Fibroblast of lung (primary cell): ENCODE results near the gene SMCO3. TPM values are rescaled to one million over a fixed set of nuclear protein-coding genes. Genes with fewer than 3 reads are reported as not detected.

Source experiments
- DNase-seq, 2 donors: peaks; one replicate each; pipeline versions ENCODE4 v3.0.0 to v3.0.0-alpha.2; 2010; ENCODE audit warnings: low read depth in 2 of 2
- H2AFZ ChIP-seq: 2 replicates; pipeline ENCODE4 v1.5.1; 2012; ENCODE audit warnings: low read length, control low read depth, inconsistent platforms
- H3K27ac ChIP-seq: 2 replicates; pipeline ENCODE4 v1.5.1; 2011; ENCODE audit warnings: low read length, control low read depth; ENCODE audit not compliant: insufficient read depth
- H3K27me3 ChIP-seq: 2 replicates; pipeline ENCODE4 v1.5.1; 2011; ENCODE audit warnings: mild to moderate bottlenecking, low read length; ENCODE audit not compliant: control insufficient read depth, insufficient read depth
- H3K36me3 ChIP-seq: 2 replicates; pipeline ENCODE4 v1.5.1; 2011; ENCODE audit warnings: low read length; ENCODE audit not compliant: control insufficient read depth, insufficient read depth
- H3K4me1 ChIP-seq: 2 replicates; pipeline ENCODE4 v1.5.1; 2011; ENCODE audit warnings: low read length; ENCODE audit not compliant: control insufficient read depth, insufficient read depth; ENCODE audit errors: extremely low read depth
- H3K4me2 ChIP-seq: 2 replicates; pipeline ENCODE4 v1.5.1; 2011; ENCODE audit warnings: low read length, control low read depth; ENCODE audit not compliant: insufficient read depth; ENCODE audit errors: extremely low read depth
- H3K4me3 ChIP-seq, 4 experiments: fragments of 200-600 bp in 1 of 4; sonication (generic) in 1 of 4; replicated peaks in 1 of 4; 2 replicates each; pipeline ENCODE4 v1.5.1; 2011 to 2016; ENCODE audit warnings: low read length in 4 of 4, low read depth in 3 of 4, mild to moderate bottlenecking in 3 of 4, control low read depth in 2 of 4, inconsistent platforms in 1 of 4, mixed read lengths in 1 of 4; ENCODE audit not compliant: insufficient read depth in 1 of 4; ENCODE audit errors: control extremely low read depth in 1 of 4
- H3K79me2 ChIP-seq: 2 replicates; pipeline ENCODE4 v1.5.1; 2012; ENCODE audit warnings: mild to moderate bottlenecking, low read length, inconsistent platforms; ENCODE audit not compliant: control insufficient read depth, insufficient read depth
- H3K9ac ChIP-seq: 2 replicates; pipeline ENCODE4 v1.5.1; 2011; ENCODE audit warnings: mild to moderate bottlenecking, low read length, control low read depth; ENCODE audit not compliant: insufficient read depth
- H3K9me3 ChIP-seq: 2 replicates; pipeline ENCODE4 v1.5.1; 2012; ENCODE audit warnings: low read depth, low read length; ENCODE audit not compliant: control insufficient read depth, insufficient read depth
- H4K20me1 ChIP-seq: 2 replicates; pipeline ENCODE4 v1.5.1; 2011; ENCODE audit warnings: low read length; ENCODE audit not compliant: control insufficient read depth, insufficient read depth; ENCODE audit errors: extremely low read depth
- EZH2 ChIP-seq: IDR thresholded peaks from 2 replicates; pipeline ENCODE4 v1.5.1; 2012; ENCODE audit warnings: low read length, control low read depth, mild to moderate bottlenecking; ENCODE audit errors: missing control alignments
- polyA plus RNA-seq, 2 donors: library from polyadenylated mRNA; depleted of rRNA in 1 of 2; stranded (reverse) in 1 of 2; unstranded in 1 of 2; fragments of >200 nt; gene quantifications; 2 replicates each; pipeline ENCODE4 v1.2.1, GENCODE V29; 2011 to 2012; ENCODE audit warnings: missing spikeins in 1 of 2
- total RNA-seq: library from RNA; depleted of rRNA; stranded (reverse); fragments of >200 nt; gene quantifications from 2 replicates; pipeline ENCODE4 v1.2.1, GENCODE V29; 2014
- TF ChIP-seq, protein P1 (sequence below), 2 donors: IDR thresholded peaks in 1 of 2; conservative IDR thresholded peaks in 1 of 2; 1 replicate in 1 of 2; 2 replicates in 1 of 2; pipeline ENCODE4 v1.5.1; 2011 to 2012; ENCODE audit warnings: low read length in 2 of 2, control low read depth in 1 of 2, inconsistent platforms in 1 of 2, low read depth in 1 of 2, mild to moderate bottlenecking in 1 of 2

The SMCO3 gene
- total and polyA plus RNA-seq, 2 donors (not counting 1 experiment from before 2014, with no cell fraction given): 0.16 to 0.17 TPM

DNA sequence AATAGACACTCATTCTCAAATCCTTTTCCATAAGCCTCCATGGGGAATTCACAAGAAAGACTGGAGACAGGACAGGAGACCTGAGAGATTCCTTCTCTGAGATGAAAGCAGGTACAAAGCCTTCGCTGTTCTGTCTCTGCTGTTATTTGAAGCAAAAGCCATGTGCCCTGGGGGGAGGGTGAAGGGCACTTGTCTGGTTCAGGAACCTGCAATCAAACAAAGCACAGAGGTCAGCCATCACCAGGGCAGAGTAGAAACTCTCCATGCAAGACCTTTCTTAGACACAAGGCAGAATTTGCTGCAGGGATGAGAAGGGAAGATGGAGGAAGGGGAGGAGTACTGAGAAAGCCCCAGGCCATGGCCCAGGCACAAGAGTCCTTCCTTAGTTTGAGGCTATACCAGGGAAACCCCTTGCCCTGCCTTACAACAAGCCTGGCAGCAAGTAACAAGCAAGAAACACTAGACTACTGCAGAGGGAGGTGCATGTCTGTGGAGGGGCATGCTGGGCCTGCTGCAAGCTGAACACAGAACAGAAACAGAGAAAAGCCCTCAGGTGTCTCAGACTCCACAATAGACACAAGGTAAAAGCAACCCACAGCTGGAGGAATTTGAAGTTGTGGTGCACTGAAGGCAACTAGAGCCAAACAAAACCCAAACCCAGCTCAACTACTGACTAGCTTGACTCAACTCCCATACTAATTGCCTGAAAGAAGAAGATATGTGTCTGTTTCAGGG lies 37.1 kb upstream of the SMCO3 start:
- Histone ChIP-seq H3K4me3 (no peak overlapping the region), H3K4me1 (peaks cover 2% of the 10 kb centered on the region), H2AFZ (no peak overlapping the region), H4K20me1 (no peaks in the 10 kb centered on the region), H3K4me2 (no peak overlapping the region), H3K79me2 (no peaks in the 10 kb centered on the region), H3K9me3 (no peaks in the 10 kb centered on the region), H3K27ac (no peak overlapping the region), H3K27me3 (no peaks in the 10 kb centered on the region), H3K36me3 (no peaks in the 10 kb centered on the region), H3K9ac (no peak overlapping the region)
- TF ChIP-seq, protein P1, sequence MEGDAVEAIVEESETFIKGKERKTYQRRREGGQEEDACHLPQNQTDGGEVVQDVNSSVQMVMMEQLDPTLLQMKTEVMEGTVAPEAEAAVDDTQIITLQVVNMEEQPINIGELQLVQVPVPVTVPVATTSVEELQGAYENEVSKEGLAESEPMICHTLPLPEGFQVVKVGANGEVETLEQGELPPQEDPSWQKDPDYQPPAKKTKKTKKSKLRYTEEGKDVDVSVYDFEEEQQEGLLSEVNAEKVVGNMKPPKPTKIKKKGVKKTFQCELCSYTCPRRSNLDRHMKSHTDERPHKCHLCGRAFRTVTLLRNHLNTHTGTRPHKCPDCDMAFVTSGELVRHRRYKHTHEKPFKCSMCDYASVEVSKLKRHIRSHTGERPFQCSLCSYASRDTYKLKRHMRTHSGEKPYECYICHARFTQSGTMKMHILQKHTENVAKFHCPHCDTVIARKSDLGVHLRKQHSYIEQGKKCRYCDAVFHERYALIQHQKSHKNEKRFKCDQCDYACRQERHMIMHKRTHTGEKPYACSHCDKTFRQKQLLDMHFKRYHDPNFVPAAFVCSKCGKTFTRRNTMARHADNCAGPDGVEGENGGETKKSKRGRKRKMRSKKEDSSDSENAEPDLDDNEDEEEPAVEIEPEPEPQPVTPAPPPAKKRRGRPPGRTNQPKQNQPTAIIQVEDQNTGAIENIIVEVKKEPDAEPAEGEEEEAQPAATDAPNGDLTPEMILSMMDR (conservative IDR thresholded peaks at IDR 0.05 in 1 of 2, IDR thresholded peaks at IDR 0.05 in 1 of 2; ENCODE audit: low read depth in 1 of 2, low read length in 2 of 2): no peak
- TF ChIP-seq EZH2: no peak
- DNase-seq: no peak

DNA sequence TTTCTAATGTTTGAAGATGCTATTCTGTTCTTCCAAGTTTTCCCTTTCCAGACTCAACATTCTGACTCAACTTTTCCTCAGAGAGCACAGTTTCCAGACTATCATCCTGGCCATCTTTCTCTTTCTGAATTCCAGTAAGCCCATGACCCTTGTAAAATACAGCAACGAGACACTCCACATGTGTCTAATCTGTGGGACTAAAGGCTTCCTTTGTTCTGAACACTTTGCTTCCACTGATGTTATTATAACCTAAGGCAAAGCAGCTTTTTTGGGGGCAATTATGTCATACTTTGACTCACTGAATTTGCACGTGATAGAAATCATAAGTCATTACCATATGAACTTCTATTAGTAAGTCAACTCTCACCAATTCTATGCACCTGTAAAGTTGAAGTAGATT lies 35.7 kb upstream of the SMCO3 start:
- H3K27me3 ChIP-seq: no peaks in the 10 kb centered on the region
- no peak overlapping the region for H3K9ac ChIP-seq
- peaks cover 2% of the 10 kb centered on the region for H3K4me1 ChIP-seq
- H3K4me2 ChIP-seq: no peak overlapping the region
- H3K27ac ChIP-seq: no peak overlapping the region
- H3K4me3 ChIP-seq: no peak overlapping the region
- H3K9me3 ChIP-seq: no peaks in the 10 kb centered on the region
- H3K36me3 ChIP-seq: no peaks in the 10 kb centered on the region
- TF ChIP-seq, protein P1 (conservative IDR thresholded peaks at IDR 0.05 in 1 of 2, IDR thresholded peaks at IDR 0.05 in 1 of 2; ENCODE audit: low read depth in 1 of 2, low read length in 2 of 2): no peak
- no peak for TF ChIP-seq EZH2
- H3K79me2 ChIP-seq: no peaks in the 10 kb centered on the region
- no peak overlapping the region for H2AFZ ChIP-seq
- no peaks in the 10 kb centered on the region for H4K20me1 ChIP-seq
- DNase-seq: peak; percentile 30 to 95

DNA sequence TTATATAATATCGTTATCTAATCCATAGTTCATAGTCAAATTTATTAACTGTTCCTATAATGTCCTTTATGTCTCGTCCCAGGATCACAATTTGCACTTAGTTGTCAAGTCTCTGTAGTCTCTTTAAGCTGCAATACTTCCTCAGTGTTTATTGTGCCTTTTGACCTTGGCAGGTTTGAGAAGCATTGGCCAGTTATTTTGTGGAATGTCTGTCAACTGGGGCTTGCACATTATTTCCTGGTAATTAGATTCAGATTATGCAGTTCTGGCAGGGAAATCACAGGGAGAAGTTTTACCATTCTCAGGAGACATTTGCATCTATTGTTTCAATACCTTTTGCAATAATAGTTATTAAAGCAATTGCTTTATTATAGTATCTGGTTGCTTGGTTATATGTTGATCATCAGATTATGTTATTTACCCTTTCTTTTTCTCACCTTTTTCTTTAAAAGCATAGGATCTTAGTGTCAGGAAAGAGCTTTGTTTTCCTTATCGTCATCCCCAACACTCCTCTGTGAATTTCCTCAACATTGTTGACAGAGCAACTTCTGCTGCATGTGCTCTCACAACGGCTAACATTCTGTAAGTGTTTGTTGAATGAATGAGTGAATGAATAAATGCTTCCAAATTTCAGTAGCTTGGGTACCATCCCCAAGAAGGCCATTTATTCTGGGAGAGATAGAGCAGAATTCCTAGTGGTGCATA lies 33.0 kb upstream of the SMCO3 start:
- no peak overlapping the region for H3K9ac ChIP-seq
- H4K20me1 ChIP-seq: no peaks in the 10 kb centered on the region
- no peaks in the 10 kb centered on the region for H3K79me2 ChIP-seq
- no peaks in the 10 kb centered on the region for H3K36me3 ChIP-seq
- peak in 1 of 2 donors; percentile 73 for DNase-seq
- no peak overlapping the region for H3K4me3 ChIP-seq
- H2AFZ ChIP-seq: no peak overlapping the region
- no peak overlapping the region for H3K27ac ChIP-seq
- peaks cover 2% of the 10 kb centered on the region for H3K4me1 ChIP-seq
- H3K27me3 ChIP-seq: no peaks in the 10 kb centered on the region
- no peak overlapping the region for H3K4me2 ChIP-seq
- TF ChIP-seq EZH2: no peak
- TF ChIP-seq, protein P1 (conservative IDR thresholded peaks at IDR 0.05 in 1 of 2, IDR thresholded peaks at IDR 0.05 in 1 of 2; ENCODE audit: low read depth in 1 of 2, low read length in 2 of 2): no peak
- no peaks in the 10 kb centered on the region for H3K9me3 ChIP-seq
